Ecto neural progenitor cell (in vitro differentiated cells): ENCODE data around the gene RPN2.
A peak's percentile ranks its signal among the peaks of the same experiment; 100 is the strongest.
"Not testable (repeated sequence)": the region's sequence is repeated elsewhere in the genome, so short reads cannot be mapped to it uniquely, and the experiment has no call there.

Source experiments
- DNase-seq: peaks from one replicate; pipeline ENCODE4 v3.0.0-alpha.2; 2018; ENCODE audit warnings: low spot score

The RPN2 gene

GRCh38 chr20:37178839-37179682 is at the start of gene RPN2, which contains the start of gene MROH8:
RPN2 (plus strand) TSS chr20:37179330; CDS start chr20:37179357, 27 bp downstream.
MROH8 (minus strand) TSS chr20:37179548.
- DNase-seq, result peak; percentile 98

- DNase-seq, result no peak
These were observed 47.6 kb upstream of the RPN2 start for GRCh38 chr20:37131486-37131885.

- no peak for DNase-seq
These were observed 45.2 kb upstream of the RPN2 start for GRCh38 chr20:37133952-37134351.

GRCh38 chr20:37137547-37137946 is 41.6 kb upstream of the RPN2 start:
- DNase-seq, result no peak

- no peak for DNase-seq
These were observed 36.4 kb upstream of the RPN2 start for GRCh38 chr20:37142708-37143107.

GRCh38 chr20:37144856-37145404 is 34.2 kb upstream of the RPN2 start:
- no peak for DNase-seq

- DNase-seq, result no peak
These were observed 31.9 kb upstream of the RPN2 start for GRCh38 chr20:37147250-37147649.

- DNase-seq, result not testable (repeated sequence)
These were observed 28.3 kb upstream of the RPN2 start for GRCh38 chr20:37150864-37151263.

GRCh38 chr20:37151529-37151928 is 27.6 kb upstream of the RPN2 start:
- no peak for DNase-seq

GRCh38 chr20:37152284-37152683 is 26.8 kb upstream of the RPN2 start:
- no peak for DNase-seq

- no peak for DNase-seq
These were observed 24.3 kb upstream of the RPN2 start for GRCh38 chr20:37154684-37155298.

GRCh38 chr20:37155987-37156386 is 23.1 kb upstream of the RPN2 start:
- no peak for DNase-seq

- DNase-seq, result no peak
These were observed 20.9 kb upstream of the RPN2 start for GRCh38 chr20:37158248-37158647.

- DNase-seq, result no peak
These were observed 18.4 kb upstream of the RPN2 start for GRCh38 chr20:37160683-37161082.

- DNase-seq, result no peak
These were observed 17.1 kb upstream of the RPN2 start for GRCh38 chr20:37161830-37162549.

- no peak for DNase-seq
These were observed 16.5 kb upstream of the RPN2 start for GRCh38 chr20:37162646-37163045.

- DNase-seq, result no peak
These were observed 15.1 kb upstream of the RPN2 start for GRCh38 chr20:37163832-37164554.

GRCh38 chr20:37165031-37165430 is 14.1 kb upstream of the RPN2 start:
- no peak for DNase-seq

GRCh38 chr20:37166867-37167266 is 12.3 kb upstream of the RPN2 start:
- DNase-seq, result no peak

GRCh38 chr20:37172836-37173235 is 6.3 kb upstream of the RPN2 start:
- DNase-seq, result no peak

GRCh38 chr20:37179683-37180524 is 774 bp downstream of the RPN2 start:
- DNase-seq, result no peak
